GM18868 (cell line): ENCODE results near the gene DMD.

Source experiments
- ATAC-seq: cut with Tn5 transposase; IDR thresholded peaks from one replicate; pipeline ENCODE4 v1.9.1; 2021; ENCODE audit warnings: mild to moderate bottlenecking, moderate library complexity; ENCODE audit not compliant: unreplicated experiment

DMD gene

GRCh38 chrX:31796624-31797023 is 1414.7 kb downstream of the DMD start:
- ATAC-seq: no peak

DNA sequence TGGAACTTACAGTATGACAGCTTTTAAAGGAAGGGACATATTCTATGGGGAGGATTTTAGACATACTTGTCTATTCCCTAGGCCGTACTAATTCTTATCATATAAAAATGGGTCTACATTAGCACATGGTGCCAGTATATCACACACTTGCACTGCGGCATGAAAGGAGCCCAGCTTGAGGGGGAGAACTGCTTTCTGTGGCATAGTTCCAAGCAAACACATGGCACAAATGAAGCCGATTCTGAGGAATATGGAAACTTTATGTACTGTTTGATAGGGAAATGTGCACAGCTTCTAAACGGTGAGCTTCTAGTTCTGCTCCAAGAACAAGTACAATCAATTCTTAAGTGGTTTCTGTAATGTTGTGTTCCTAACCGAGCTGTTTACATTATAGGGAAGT is 1463.9 kb downstream of the DMD start:
- no peak for ATAC-seq

DNA sequence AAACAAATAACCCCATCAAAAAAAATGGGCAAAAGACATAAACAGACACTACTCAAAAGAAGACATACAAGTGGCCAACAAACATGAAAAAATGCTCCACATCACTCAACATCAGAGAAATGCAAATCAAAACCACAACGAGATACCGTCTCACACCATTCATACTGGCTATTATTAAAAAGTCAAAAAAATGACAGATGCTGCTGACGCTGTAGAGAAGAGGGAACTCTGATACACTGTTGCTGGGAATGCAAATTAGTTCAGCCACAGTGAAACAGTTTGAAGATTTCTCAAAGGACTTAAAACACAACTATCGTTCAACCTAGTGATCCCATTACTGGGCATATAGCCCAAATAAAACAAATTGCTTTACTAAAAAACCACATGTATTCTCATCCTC is 1468.3 kb downstream of the DMD start:
- no peak for ATAC-seq

DNA sequence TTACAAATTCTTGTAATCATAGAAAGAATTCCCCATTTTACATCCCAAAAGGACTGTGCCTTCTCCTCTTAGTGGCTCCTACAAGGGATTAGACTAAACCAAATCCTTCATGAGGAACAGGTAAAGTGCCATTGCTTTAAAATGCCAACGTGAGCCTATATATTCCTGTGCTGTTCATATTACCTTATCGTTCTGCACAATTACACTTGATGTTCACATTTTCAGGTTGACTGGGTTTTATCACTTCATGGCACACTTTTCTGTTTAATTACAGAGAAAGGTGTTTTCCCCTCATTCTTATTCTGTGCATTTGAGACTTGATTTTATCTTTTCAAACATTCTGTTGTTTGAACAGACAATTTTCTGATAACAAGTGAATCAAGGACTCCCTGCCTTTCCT is 1493.9 kb downstream of the DMD start:
- no peak for ATAC-seq

GRCh38 chrX:31715675-31716074 is 1495.7 kb downstream of the DMD start:
- ATAC-seq: no peak

DNA sequence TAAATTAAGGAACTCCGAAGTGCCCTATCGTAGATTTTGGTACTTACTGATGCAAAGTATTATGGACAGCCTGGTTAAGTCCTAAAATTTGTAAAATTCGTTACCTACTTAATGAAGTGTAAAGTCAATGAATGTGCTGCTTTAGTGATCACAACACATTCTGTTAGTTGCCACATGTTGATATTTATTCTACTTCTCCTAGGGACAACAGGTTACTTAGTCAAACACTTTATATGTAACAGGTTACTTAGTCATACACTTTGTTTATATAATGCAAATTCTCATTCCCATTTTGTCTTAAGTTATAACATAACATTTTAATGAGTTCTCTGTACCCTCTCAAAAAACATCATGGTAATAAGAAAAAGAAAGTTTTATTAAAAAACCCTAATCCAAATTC is 1496.6 kb downstream of the DMD start:
- no peak for ATAC-seq

DNA sequence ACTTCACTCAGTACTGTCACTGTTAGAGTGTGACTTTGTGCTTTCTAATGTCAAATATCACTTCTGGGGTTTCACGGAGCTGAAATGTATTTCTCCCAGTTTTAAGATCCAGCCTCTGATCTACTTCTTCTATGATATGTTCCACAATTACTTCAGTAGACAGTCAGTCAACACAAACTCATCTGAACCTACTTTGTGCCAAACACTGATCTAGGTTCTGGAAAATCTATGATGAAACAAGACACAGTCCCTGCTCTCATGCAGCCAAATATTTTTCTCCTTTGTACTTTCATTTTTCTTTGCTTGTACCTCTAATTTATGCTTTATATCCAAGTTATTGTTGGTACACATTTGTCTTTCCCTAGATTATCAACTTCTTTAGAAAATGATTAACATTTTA is 1498.2 kb downstream of the DMD start:
- ATAC-seq: no peak

DNA sequence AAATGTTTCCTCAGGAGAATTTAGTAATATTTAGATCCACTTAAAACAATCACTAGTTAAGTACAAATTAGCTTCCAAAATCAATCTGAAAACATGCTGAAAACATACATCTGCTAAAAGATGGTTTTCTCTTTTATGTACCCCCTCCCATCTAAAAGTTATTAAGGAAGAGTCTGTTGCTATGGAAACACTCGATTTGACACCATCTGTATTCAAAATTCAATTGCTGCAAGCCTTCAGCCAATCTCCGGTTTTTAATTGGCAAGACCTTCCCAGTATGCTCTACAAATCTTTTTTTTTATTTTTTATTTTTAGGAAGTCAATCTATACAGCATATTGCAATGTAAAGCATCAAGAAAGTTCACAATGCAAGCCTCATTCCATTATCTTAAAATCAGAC is 1500.2 kb downstream of the DMD start:
- no peak for ATAC-seq

GRCh38 chrX:31708116-31708515 is 1503.2 kb downstream of the DMD start:
- no peak for ATAC-seq

- no peak for ATAC-seq
Measured at GRCh38 chrX:31706466-31706865, 1504.9 kb downstream of the DMD start.

- ATAC-seq: no peak
Measured at GRCh38 chrX:31705816-31706215, 1505.5 kb downstream of the DMD start.

DNA sequence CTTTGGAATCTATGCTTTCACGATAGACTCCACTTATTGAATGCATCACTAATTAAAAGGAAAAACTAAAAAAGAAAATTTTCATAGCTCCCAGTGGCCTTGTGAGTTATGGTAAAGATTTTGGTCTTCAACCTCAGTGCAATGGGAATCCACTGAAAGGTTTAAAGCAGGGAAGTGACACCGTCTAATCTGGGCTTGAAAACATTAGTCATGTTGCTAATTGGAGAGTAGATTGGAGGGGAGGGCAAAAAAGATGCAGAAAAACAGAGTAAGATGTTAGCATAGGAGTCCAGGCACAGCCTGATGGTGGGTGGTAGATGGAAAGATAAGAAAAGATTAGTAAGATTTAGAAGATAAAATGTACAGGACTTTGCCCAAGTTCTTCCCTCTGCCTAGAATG is 1506.4 kb downstream of the DMD start:
- ATAC-seq: no peak

- no peak for ATAC-seq
Measured at GRCh38 chrX:31702222-31702621, 1509.1 kb downstream of the DMD start.

DNA sequence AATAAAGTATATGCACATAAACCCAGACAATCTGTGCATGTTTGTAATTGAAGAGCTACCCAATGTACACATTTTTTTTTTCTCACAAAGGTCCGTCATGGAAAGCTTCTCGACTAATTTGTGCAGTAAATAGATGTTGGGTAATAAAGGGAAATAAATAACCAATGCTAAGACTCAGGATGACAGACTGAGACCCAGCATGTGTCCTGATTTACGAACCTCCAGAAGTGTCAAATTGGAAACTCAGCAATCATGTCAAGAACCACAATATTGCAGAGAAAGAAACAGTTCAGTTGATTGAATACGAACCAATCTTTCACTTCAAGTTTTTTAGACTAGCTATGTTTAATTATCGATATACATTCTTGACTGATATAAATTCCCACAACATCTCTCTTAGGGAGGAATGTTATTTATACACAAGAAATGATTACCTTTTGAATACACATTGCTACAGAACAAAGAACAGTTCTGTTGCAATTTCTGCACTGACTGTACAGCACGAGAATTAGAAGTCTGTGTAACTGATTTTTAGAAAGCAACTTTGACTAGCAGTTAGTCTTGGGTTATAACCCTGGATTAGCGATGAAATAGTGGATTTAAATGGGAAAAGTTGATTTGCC is 1513.9 kb downstream of the DMD start:
- no peak for ATAC-seq

GRCh38 chrX:31679861-31680260 is 1531.5 kb downstream of the DMD start:
- no peak for ATAC-seq

DNA sequence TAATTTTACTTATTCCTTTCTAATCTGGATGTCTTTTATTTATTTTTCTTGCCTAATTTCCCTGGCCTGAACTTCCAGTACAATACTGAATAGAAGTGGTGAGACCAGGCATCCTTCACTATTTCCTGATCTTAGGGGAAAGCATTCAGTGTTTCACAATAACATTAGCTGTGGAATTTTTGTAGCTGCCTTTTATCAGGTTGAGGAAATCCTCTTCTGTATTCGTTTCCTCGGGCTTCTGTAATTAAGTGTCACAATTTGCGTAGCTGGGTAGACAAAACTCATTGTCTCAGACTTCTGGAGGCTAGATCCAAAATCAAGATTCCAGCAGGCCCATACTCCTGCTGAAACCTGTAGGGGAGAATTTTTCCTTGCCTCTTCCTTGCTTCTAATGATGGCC is 1541.1 kb downstream of the DMD start:
- no peak for ATAC-seq

DNA sequence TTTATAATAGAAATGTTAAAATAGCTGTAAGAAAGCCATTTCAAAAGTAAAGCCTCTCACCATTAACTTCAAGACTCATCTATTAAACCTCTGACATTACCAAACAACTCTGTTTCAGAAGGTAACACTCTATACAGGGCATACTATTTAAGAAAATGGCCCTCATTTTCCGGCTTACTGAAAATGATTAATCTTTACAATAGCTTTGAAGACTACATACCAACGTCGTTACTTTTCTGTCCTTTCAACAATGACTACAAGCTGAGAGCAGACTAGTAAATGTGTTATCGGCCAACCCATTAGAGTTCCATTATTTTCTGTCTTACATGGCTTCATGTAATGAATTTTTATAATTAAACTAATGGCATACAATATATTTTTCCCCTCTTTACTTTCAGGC is 1545.9 kb downstream of the DMD start:
- no peak for ATAC-seq

- no peak for ATAC-seq
Measured at GRCh38 chrX:31663172-31663571, 1548.2 kb downstream of the DMD start.

GRCh38 chrX:31661280-31661810 is 1550.0 kb downstream of the DMD start:
- ATAC-seq: no peak

GRCh38 chrX:31658360-31658759 is 1553.0 kb downstream of the DMD start:
- ATAC-seq: peak; percentile 47

DNA sequence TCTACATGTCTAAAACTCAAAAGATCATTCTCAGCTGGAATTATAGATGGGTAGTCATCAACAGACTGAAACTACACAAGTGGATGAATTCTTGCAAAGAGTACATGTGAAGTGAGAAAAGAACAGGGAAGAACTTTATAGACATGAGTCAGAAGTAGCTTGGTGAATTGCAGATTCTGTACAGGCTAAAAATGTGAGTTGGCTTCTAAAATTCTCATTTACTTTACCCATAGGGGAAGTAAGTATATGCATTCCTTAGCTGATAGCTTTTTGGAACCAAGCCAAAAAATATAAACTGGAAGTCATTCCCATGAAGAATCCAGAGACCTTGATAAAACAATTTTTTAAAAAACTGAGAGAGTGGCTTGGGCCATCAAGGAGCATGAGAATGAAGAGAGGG is 1555.3 kb downstream of the DMD start:
- ATAC-seq: peak; percentile 60

GRCh38 chrX:31653422-31653821 is 1557.9 kb downstream of the DMD start:
- ATAC-seq: no peak

- no peak for ATAC-seq
Measured at GRCh38 chrX:31652650-31653049, 1558.7 kb downstream of the DMD start.
